Thyroid gland (tissue), 4 donors: ENCODE measurements around the gene DLL4. TPM values are rescaled to one million over a fixed set of nuclear protein-coding genes. Genes with fewer than 3 reads are reported as not detected.

Source experiments
- DNase-seq, 2 donors: peaks; one replicate each; pipeline ENCODE4 v3.0.0-alpha.2; 2019
- H3K27ac ChIP-seq, 3 donors: fragments of 200-600 bp; sonication (generic); 1 replicate in 2 of 3; 2 replicates in 1 of 3; pipeline ENCODE4 v1.5.1; 2016 to 2019; ENCODE audit warnings: mild to moderate bottlenecking in 1 of 3, moderate library complexity in 1 of 3
- H3K27me3 ChIP-seq: fragments of 200-600 bp; sonication (generic); one replicate; pipeline ENCODE4 v1.5.1; 2019
- H3K36me3 ChIP-seq, 2 donors: fragments of 200-600 bp; sonication (generic); one replicate each; pipeline ENCODE4 v1.5.1; 2016 to 2019
- H3K4me1 ChIP-seq, 2 donors: fragments of 200-600 bp; sonication (generic); one replicate each; pipeline ENCODE4 v1.5.1; 2017 to 2019
- H3K4me3 ChIP-seq, 3 donors: fragments of 200-600 bp; sonication (generic); replicated peaks in 1 of 3; 1 replicate in 2 of 3; 2 replicates in 1 of 3; pipeline ENCODE4 v1.5.1; 2016; ENCODE audit warnings: mild to moderate bottlenecking in 1 of 3
- H3K9me3 ChIP-seq: fragments of 200-600 bp; sonication (generic); one replicate; pipeline ENCODE4 v1.5.1; 2017
- CTCF ChIP-seq, 6 experiments: fragments of 200-600 bp in 3 of 6; fragments of 450-650 bp in 3 of 6; sonication (generic) in 3 of 6; IDR thresholded peaks; one replicate each; pipeline ENCODE4 v1.5.1; 2016 to 2019; ENCODE audit warnings: antibody characterized with exemption in 6 of 6, mild to moderate bottlenecking in 2 of 6, inconsistent platforms in 1 of 6, moderate library complexity in 1 of 6
- POLR2A ChIP-seq, 2 donors: fragments of 450-650 bp; IDR thresholded peaks; one replicate each; pipeline ENCODE4 v1.6.1; 2017; ENCODE audit warnings: antibody characterized with exemption in 2 of 2, mild to moderate bottlenecking in 2 of 2, moderate library complexity in 1 of 2
- WGBS, 2 donors: methylation state at CpG; one replicate each; pipeline ENCODE4 v1.1.5; 2017; 5-methylcytosine and 5-hydroxymethylcytosine counted together
- intact Hi-C: fragments of 100-400 bp; cut with DNase I; formaldehyde crosslinking; loops from one replicate; pipeline ENCODE4 v1.15.1; 2023
- total RNA-seq, 4 donors: library from RNA; depleted of rRNA; stranded (reverse); fragments of >200 nt; gene quantifications; one replicate each; pipeline ENCODE4 v1.2.3, GENCODE V29; 2016

DLL4 gene
- total RNA-seq, 4 donors from 2014 or later = 6.8 to 27.1 (median 10.8) TPM

GRCh38 chr15:40926659-40927494 lies 2.3 kb upstream of the DLL4 start:
- peaks cover 7% of the 10 kb centered on the region for H3K27me3 ChIP-seq
- H3K27ac ChIP-seq = no peak overlapping the region
- no peaks in the 10 kb centered on the region for H3K9me3 ChIP-seq
- peaks cover 51 to 58% of the 10 kb centered on the region in 2 donors for H3K4me1 ChIP-seq
- TF ChIP-seq POLR2A (IDR thresholded peaks at IDR 0.05) (no peak), CTCF (IDR thresholded peaks at IDR 0.05) (no peak)
- H3K4me3 ChIP-seq = peak overlapping the region in 1 of 3 donors; percentile 45
- DNase-seq = no peak
- intact Hi-C loops = no loop called here
- 28 to 35% methylated on average over 21 to 27 of the region's 33 CpGs for WGBS, 2 donors
- H3K36me3 ChIP-seq = no peaks in the 10 kb centered on the region

GRCh38 chr15:40927495-40927872 lies 1.7 kb upstream of the DLL4 start:
- peak overlapping the region in 1 of 3 donors; percentile 45 for H3K4me3 ChIP-seq
- no peak overlapping the region for H3K27ac ChIP-seq
- no peaks in the 10 kb centered on the region for H3K9me3 ChIP-seq
- no peaks in the 10 kb centered on the region for H3K36me3 ChIP-seq
- TF ChIP-seq POLR2A (IDR thresholded peaks at IDR 0.05) = no peak
- no peak for TF ChIP-seq CTCF (IDR thresholded peaks at IDR 0.05)
- DNase-seq = no peak
- peaks cover 7% of the 10 kb centered on the region for H3K27me3 ChIP-seq
- intact Hi-C loops = no loop called here
- peaks cover 51 to 58% of the 10 kb centered on the region in 2 donors for H3K4me1 ChIP-seq
- WGBS, 2 donors = 10 to 13% methylated on average over 8 to 24 of the region's 24 CpGs

GRCh38 chr15:40927873-40928806 lies 1.0 kb upstream of the DLL4 start:
- DNase-seq = peak in 1 of 2 donors; percentile 24
- intact Hi-C loops = no loop called here
- 1 to 2% methylated on average over 10 to 35 of the region's 68 CpGs for WGBS, 2 donors
- TF ChIP-seq POLR2A (IDR thresholded peaks at IDR 0.05) (no peak), CTCF (IDR thresholded peaks at IDR 0.05) (no peak)
- Histone ChIP-seq H3K4me3 (peak overlapping the region in 2 of 3 donors; percentile 4 to 45), H3K27me3 (peaks cover 7% of the 10 kb centered on the region), H3K36me3 (no peaks in the 10 kb centered on the region), H3K27ac (no peak overlapping the region), H3K9me3 (no peaks in the 10 kb centered on the region), H3K4me1 (peaks cover 51 to 58% of the 10 kb centered on the region in 2 donors)

- WGBS, 2 donors = 1 to 2% methylated on average over 28 to 30 of the region's 56 CpGs
- Histone ChIP-seq H3K27me3 (peaks cover 7% of the 10 kb centered on the region), H3K9me3 (no peaks in the 10 kb centered on the region), H3K36me3 (no peaks in the 10 kb centered on the region), H3K27ac (peak overlapping the region in 2 of 3 donors; percentile 29 to 56), H3K4me1 (peaks cover 51 to 58% of the 10 kb centered on the region in 2 donors), H3K4me3 (peak overlapping the region in 1 of 3 donors; percentile 45)
- TF ChIP-seq CTCF (IDR thresholded peaks at IDR 0.05) (no peak), POLR2A (IDR thresholded peaks at IDR 0.05) (no peak)
- intact Hi-C loops = no loop called here
- peak; percentile 65 to 75 for DNase-seq
These were observed 705 bp downstream of the DLL4 start for GRCh38 chr15:40929660-40930429.
